ENCODE results near the gene TEX29.

Gene TEX29

DNA sequence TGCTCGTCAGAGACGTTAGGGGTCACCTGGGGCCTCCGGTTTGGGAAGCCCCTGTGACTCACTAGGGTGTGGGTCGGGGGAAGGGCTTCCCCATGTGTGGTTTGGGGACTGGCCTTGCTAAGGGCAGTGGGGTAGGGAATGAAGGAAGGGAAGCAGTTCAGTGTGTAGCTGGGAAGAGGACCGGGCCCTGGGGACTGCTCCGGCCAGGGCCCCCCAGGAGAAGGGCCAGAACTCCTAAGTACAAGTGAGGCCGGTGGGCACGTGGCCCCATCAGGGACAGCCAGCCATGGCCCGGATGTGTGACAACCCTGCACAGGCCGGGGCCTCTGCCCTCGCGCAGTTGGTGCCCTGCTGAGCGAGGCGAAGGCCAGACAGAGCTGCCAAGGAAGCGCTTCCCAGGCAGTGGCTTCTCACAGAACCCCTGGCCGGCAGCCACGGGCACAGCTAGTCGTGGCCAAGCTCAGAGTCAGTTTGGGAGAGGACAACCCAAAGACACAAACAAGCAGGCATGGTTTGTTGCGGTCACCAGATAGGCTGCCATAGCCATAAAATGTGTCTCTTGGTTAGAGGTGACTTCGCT lies 25.7 kb downstream of the TEX29 start:
- no peaks in the 10 kb centered on the region for H4K20me1 ChIP-seq (ENCODE audit: insufficient read depth, low read length)
- no peak overlapping the region for H3K27ac ChIP-seq (ENCODE audit: low read length)
- no peaks in the 10 kb centered on the region for H3K4me1 ChIP-seq (ENCODE audit: insufficient read depth, low read length)
- no peak overlapping the region for H3K4me2 ChIP-seq (ENCODE audit: insufficient read depth, low read length)
- H2AFZ ChIP-seq (ENCODE audit: low read depth, low read length), result no peak overlapping the region
- DNase-seq, result no peak
- no peak for ATAC-seq (ENCODE audit: insufficient read depth, low read depth)
- no peaks in the 10 kb centered on the region for H3K79me2 ChIP-seq (ENCODE audit: insufficient read depth, low read length)
- no peaks in the 10 kb centered on the region for H3K36me3 ChIP-seq (ENCODE audit: insufficient read depth, low read length)
- no peaks in the 10 kb centered on the region for H3K9me3 ChIP-seq (ENCODE audit: insufficient read depth, low read length, severe bottlenecking)
- no peak overlapping the region for H3K9ac ChIP-seq (ENCODE audit: low read depth, low read length)
- H3K4me3 ChIP-seq (ENCODE audit: low read depth in 1 of 2, low read length in 2 of 2), result no peak overlapping the region
- H3K27me3 ChIP-seq (ENCODE audit: insufficient read depth, low read length, poor library complexity), result no peaks in the 10 kb centered on the region
- TF ChIP-seq CTCF (IDR thresholded peaks at IDR 0.05; ENCODE audit: borderline replicate concordance, extremely low read depth, low read length, poor library complexity, severe bottlenecking), result no peak
- no peak for TF ChIP-seq EZH2 (IDR thresholded peaks at IDR 0.05; ENCODE audit: borderline replicate concordance, low read depth, low read length, severe bottlenecking)

- H3K4me1 ChIP-seq (ENCODE audit: insufficient read depth, low read length), result no peaks in the 10 kb centered on the region
- H3K27ac ChIP-seq (ENCODE audit: low read length), result no peak overlapping the region
- no peaks in the 10 kb centered on the region for H4K20me1 ChIP-seq (ENCODE audit: insufficient read depth, low read length)
- no peak overlapping the region for H2AFZ ChIP-seq (ENCODE audit: low read depth, low read length)
- H3K9ac ChIP-seq (ENCODE audit: low read depth, low read length), result no peak overlapping the region
- no peak overlapping the region for H3K4me2 ChIP-seq (ENCODE audit: insufficient read depth, low read length)
- H3K79me2 ChIP-seq (ENCODE audit: insufficient read depth, low read length), result no peaks in the 10 kb centered on the region
- H3K27me3 ChIP-seq (ENCODE audit: insufficient read depth, low read length, poor library complexity), result no peaks in the 10 kb centered on the region
- no peak for DNase-seq
- no peaks in the 10 kb centered on the region for H3K9me3 ChIP-seq (ENCODE audit: insufficient read depth, low read length, severe bottlenecking)
- no peak for ATAC-seq (ENCODE audit: insufficient read depth, low read depth)
- H3K4me3 ChIP-seq (ENCODE audit: low read depth in 1 of 2, low read length in 2 of 2), result no peak overlapping the region
- H3K36me3 ChIP-seq (ENCODE audit: insufficient read depth, low read length), result no peaks in the 10 kb centered on the region
- no peak for TF ChIP-seq CTCF (IDR thresholded peaks at IDR 0.05; ENCODE audit: borderline replicate concordance, extremely low read depth, low read length, poor library complexity, severe bottlenecking)
- no peak for TF ChIP-seq EZH2 (IDR thresholded peaks at IDR 0.05; ENCODE audit: borderline replicate concordance, low read depth, low read length, severe bottlenecking)
Observed at GRCh38 chr13:111347438-111347837, 27.0 kb downstream of the TEX29 start.

GRCh38 chr13:111353508-111353907 lies 33.1 kb downstream of the TEX29 start:
- H2AFZ ChIP-seq (ENCODE audit: low read depth, low read length), result no peak overlapping the region
- H3K4me2 ChIP-seq (ENCODE audit: insufficient read depth, low read length), result no peak overlapping the region
- H3K4me1 ChIP-seq (ENCODE audit: insufficient read depth, low read length), result no peaks in the 10 kb centered on the region
- H3K27me3 ChIP-seq (ENCODE audit: insufficient read depth, low read length, poor library complexity), result peaks cover 11% of the 10 kb centered on the region
- no peak overlapping the region for H3K27ac ChIP-seq (ENCODE audit: low read length)
- ATAC-seq (ENCODE audit: insufficient read depth, low read depth) (no peak), DNase-seq (no peak)
- no peaks in the 10 kb centered on the region for H4K20me1 ChIP-seq (ENCODE audit: insufficient read depth, low read length)
- TF ChIP-seq EZH2 (IDR thresholded peaks at IDR 0.05; ENCODE audit: borderline replicate concordance, low read depth, low read length, severe bottlenecking) (no peak), CTCF (IDR thresholded peaks at IDR 0.05; ENCODE audit: borderline replicate concordance, extremely low read depth, low read length, poor library complexity, severe bottlenecking) (no peak)
- H3K9me3 ChIP-seq (ENCODE audit: insufficient read depth, low read length, severe bottlenecking), result no peaks in the 10 kb centered on the region
- H3K9ac ChIP-seq (ENCODE audit: low read depth, low read length), result no peak overlapping the region
- H3K79me2 ChIP-seq (ENCODE audit: insufficient read depth, low read length), result no peaks in the 10 kb centered on the region
- H3K4me3 ChIP-seq (ENCODE audit: low read depth in 1 of 2, low read length in 2 of 2), result no peak overlapping the region
- no peaks in the 10 kb centered on the region for H3K36me3 ChIP-seq (ENCODE audit: insufficient read depth, low read length)

GRCh38 chr13:111354789-111355188 lies 34.3 kb downstream of the TEX29 start:
- no peaks in the 10 kb centered on the region for H3K36me3 ChIP-seq (ENCODE audit: insufficient read depth, low read length)
- H3K79me2 ChIP-seq (ENCODE audit: insufficient read depth, low read length), result no peaks in the 10 kb centered on the region
- TF ChIP-seq EZH2 (IDR thresholded peaks at IDR 0.05; ENCODE audit: borderline replicate concordance, low read depth, low read length, severe bottlenecking) (no peak), CTCF (IDR thresholded peaks at IDR 0.05; ENCODE audit: borderline replicate concordance, extremely low read depth, low read length, poor library complexity, severe bottlenecking) (no peak)
- H3K27ac ChIP-seq (ENCODE audit: low read length), result no peak overlapping the region
- no peaks in the 10 kb centered on the region for H3K4me1 ChIP-seq (ENCODE audit: insufficient read depth, low read length)
- H2AFZ ChIP-seq (ENCODE audit: low read depth, low read length), result no peak overlapping the region
- no peak overlapping the region for H3K9ac ChIP-seq (ENCODE audit: low read depth, low read length)
- no peak for DNase-seq
- no peak overlapping the region for H3K4me2 ChIP-seq (ENCODE audit: insufficient read depth, low read length)
- H4K20me1 ChIP-seq (ENCODE audit: insufficient read depth, low read length), result no peaks in the 10 kb centered on the region
- H3K4me3 ChIP-seq (ENCODE audit: low read depth in 1 of 2, low read length in 2 of 2), result no peak overlapping the region
- H3K9me3 ChIP-seq (ENCODE audit: insufficient read depth, low read length, severe bottlenecking), result no peaks in the 10 kb centered on the region
- peaks cover 11% of the 10 kb centered on the region for H3K27me3 ChIP-seq (ENCODE audit: insufficient read depth, low read length, poor library complexity)
- ATAC-seq (ENCODE audit: insufficient read depth, low read depth), result no peak
